HepG2 (cell line): Measurements from ENCODE around the gene ZNF384. TPM values are rescaled to one million over a fixed set of nuclear protein-coding genes. Genes with fewer than 3 reads are reported as not detected.
A peak's percentile ranks its signal among the peaks of the same experiment; 100 is the strongest.

Experiments used
- ATAC-seq: fragments of 200-7000 bp; cut with Tn5 transposase; 3 replicates; pipeline ENCODE4 v1.9.1; 2020; ENCODE audit warnings: mild to moderate bottlenecking, moderate library complexity
- BruUV-seq: library from RNA; stranded (reverse); fragments of 400-500 nt; replicated peaks from 2 replicates; lab custom pipeline; 2021; lab: Mats Ljungman, UMichigan
- CTCF ChIA-PET: fragments of 300-600 bp; formaldehyde crosslinking; extraction: SDS; loops from one replicate; lab custom pipeline; 2021; ENCODE audit warnings: low total read pairs, inconsistent platforms, low intra/inter-chr PET ratio; lab: Yijun Ruan, JAX
- POLR2A ChIA-PET: fragments of 350-600 bp; sonication (Branson Sonifier 250); formaldehyde crosslinking; loops from one replicate; lab custom pipeline; 2020; ENCODE audit warnings: antibody characterized with exemption, inconsistent platforms; lab: Yijun Ruan, JAX
- DNase-seq: peaks from one replicate; pipeline ENCODE4 v3.0.0-alpha.2; 2015; ENCODE audit warnings: low spot score
- FAIRE-seq: peaks from 3 replicates; lab custom pipeline; 2011; peaks lifted over from hg19 to GRCh38; lab: Jason Lieb, UNC
- H2AFZ ChIP-seq: one replicate; pipeline ENCODE4 v1.6.1; 2011; ENCODE audit warnings: low read length, inconsistent platforms
- H3K27ac ChIP-seq: fragments of 300-600 bp; 3 replicates; pipeline ENCODE4 v1.8.0; 2011; ENCODE audit warnings: mixed run types, mild to moderate bottlenecking, mixed read lengths, low read length, inconsistent platforms; ENCODE audit not compliant: insufficient read depth; ENCODE audit errors: extremely low read length
- H3K27me3 ChIP-seq, 2 experiments: fragments of 200-600 bp in 1 of 2; 2 replicates in 1 of 2; 3 replicates in 1 of 2; pipeline versions ENCODE4 v1.6.0 to v1.8.0; 2011; ENCODE audit warnings: low read length in 2 of 2, mild to moderate bottlenecking in 2 of 2, moderate library complexity in 2 of 2, inconsistent platforms in 1 of 2; ENCODE audit not compliant: insufficient read depth in 2 of 2, control insufficient read depth in 1 of 2
- H3K36me3 ChIP-seq, 2 experiments: fragments of 200-600 bp in 1 of 2; replicated peaks in 1 of 2; 2 replicates in 1 of 2; 3 replicates in 1 of 2; pipeline versions ENCODE4 v1.5.1 to v1.8.0; 2011; ENCODE audit warnings: low read length in 2 of 2, inconsistent platforms in 1 of 2; ENCODE audit not compliant: insufficient read depth in 2 of 2, control insufficient read depth in 1 of 2
- H3K4me1 ChIP-seq: 2 replicates; pipeline ENCODE4 v1.5.1; 2012; ENCODE audit warnings: low read length, inconsistent platforms; ENCODE audit not compliant: insufficient read depth
- H3K4me2 ChIP-seq: 2 replicates; pipeline ENCODE4 v1.6.0; 2011; ENCODE audit warnings: low read depth, low read length, inconsistent platforms
- H3K4me3 ChIP-seq, 3 experiments: fragments of 200-600 bp in 1 of 3; sonication (generic), shearing (Covaris generic) in 1 of 3; replicated peaks in 1 of 3; 2 replicates each; pipeline ENCODE4 v1.5.1; 2011 to 2016; ENCODE audit warnings: low read length in 3 of 3, inconsistent platforms in 2 of 3, low read depth in 2 of 3, mild to moderate bottlenecking in 2 of 3, control low read depth in 1 of 3, mixed read lengths in 1 of 3; ENCODE audit not compliant: insufficient read depth in 1 of 3
- H3K79me2 ChIP-seq: one replicate; pipeline ENCODE4 v1.6.1; 2011; ENCODE audit warnings: low read length, inconsistent platforms; ENCODE audit not compliant: insufficient read depth
- H3K9ac ChIP-seq: 2 replicates; pipeline ENCODE4 v1.6.0; 2011; ENCODE audit warnings: mild to moderate bottlenecking, low read depth, low read length, inconsistent platforms; ENCODE audit not compliant: insufficient read depth
- H3K9me3 ChIP-seq: 2 replicates; pipeline ENCODE4 v1.5.1; 2012; ENCODE audit warnings: mild to moderate bottlenecking, low read length
- H4K20me1 ChIP-seq: 2 replicates; pipeline ENCODE4 v1.6.0; 2011; ENCODE audit warnings: inconsistent platforms, mild to moderate bottlenecking, low read length, moderate library complexity; ENCODE audit not compliant: insufficient read depth
- AGO2 ChIP-seq: fragments of 200-400 bp; formaldehyde crosslinking; optimal IDR thresholded peaks from 2 replicates; pipeline ENCODE3; 2017; ENCODE audit warnings: mild to moderate bottlenecking, low read depth, low read length, moderate library complexity
- RAD21 ChIP-seq: fragments of 450-650 bp; formaldehyde crosslinking; IDR thresholded peaks from 2 replicates; pipeline ENCODE4 v1.5.0; 2020; ENCODE audit warnings: mild to moderate bottlenecking
- REXO4 ChIP-seq: sonication (generic); formaldehyde crosslinking; IDR thresholded peaks from 2 replicates; pipeline ENCODE4 v1.8.0; 2022; ENCODE audit warnings: missing genetic modification reagents, mild to moderate bottlenecking, borderline replicate concordance
- SMC3 ChIP-seq: IDR thresholded peaks from 2 replicates; pipeline ENCODE4 v1.6.1; 2011; ENCODE audit warnings: low read length, improper control_type of control experiment
- TFE3 ChIP-seq: IDR thresholded peaks from 2 replicates; pipeline ENCODE4 v1.6.1; 2016
- ZNF260 ChIP-seq: sonication (generic); formaldehyde crosslinking; IDR thresholded peaks from 2 replicates; pipeline ENCODE4 v1.4.0; 2020; ENCODE audit warnings: missing genetic modification reagents, low read depth, mild to moderate bottlenecking, borderline replicate concordance
- WGBS: methylation state at CpG from one replicate; pipeline ENCODE4 v1.1.6; 2017; ENCODE audit warnings: low lambda C conversion rate; 5-methylcytosine and 5-hydroxymethylcytosine counted together
- in situ Hi-C: cut with HindIII; loops from 2 replicates; pipeline ENCODE4 v1.10.0; 2017; ENCODE audit warnings: low pct_unique_long_range_greater_than_20kb; ENCODE audit not compliant: extremely low pct_ligation_motif_present
- intact Hi-C: fragments of 100-400 bp; cut with micrococcal nuclease; formaldehyde crosslinking; loops from one replicate; pipeline ENCODE4 v1.10.0; 2022; ENCODE audit not compliant: unreplicated experiment
- polyA plus RNA-seq, 8 experiments: library from polyadenylated mRNA; depleted of rRNA in 3 of 8; stranded (reverse) in 7 of 8; unstranded in 1 of 8; fragments of >200 nt; fragmentation: Illumina TruSeq in 4 of 8; extraction: Trizol in 4 of 8; gene quantifications; 2 replicates each; pipeline versions ENCODE4 v1.2.1 to v1.2.3, GENCODE V29; 2011 to 2016; ENCODE audit warnings: low read depth in 4 of 8, missing spikeins in 1 of 8, mixed read lengths in 1 of 8; ENCODE audit not compliant: insufficient read depth in 1 of 8
- total RNA-seq, 5 experiments: library from RNA; depleted of rRNA; stranded (reverse); fragments of >200 nt; fragmentation: Illumina TruSeq; extraction: Trizol; gene quantifications; 2 replicates each; pipeline ENCODE4 v1.2.3, GENCODE V29; 2016; ENCODE audit warnings: low read depth in 1 of 5
- TF ChIP-seq, protein P1 (sequence below): IDR thresholded peaks from 2 replicates; pipeline ENCODE4 v1.6.1; 2016; ENCODE audit warnings: missing compliant biosample characterization, missing genetic modification reagents, borderline replicate concordance
- TF ChIP-seq, protein P2 (sequence below): sonication (generic); formaldehyde crosslinking; IDR thresholded peaks from 2 replicates; pipeline ENCODE4 v1.5.0; 2020; ENCODE audit warnings: mild to moderate bottlenecking, missing genetic modification reagents, moderate library complexity

ZNF384 gene
- total and polyA plus RNA-seq, 2 of the 13 experiments (the other 11 are each of a cell fraction or from before 2014, with no cell fraction given): 23.6 to 55.3 TPM

- no peak for TF ChIP-seq TFE3 (CRISPR knock-in tag)
- TF ChIP-seq, protein P1, sequence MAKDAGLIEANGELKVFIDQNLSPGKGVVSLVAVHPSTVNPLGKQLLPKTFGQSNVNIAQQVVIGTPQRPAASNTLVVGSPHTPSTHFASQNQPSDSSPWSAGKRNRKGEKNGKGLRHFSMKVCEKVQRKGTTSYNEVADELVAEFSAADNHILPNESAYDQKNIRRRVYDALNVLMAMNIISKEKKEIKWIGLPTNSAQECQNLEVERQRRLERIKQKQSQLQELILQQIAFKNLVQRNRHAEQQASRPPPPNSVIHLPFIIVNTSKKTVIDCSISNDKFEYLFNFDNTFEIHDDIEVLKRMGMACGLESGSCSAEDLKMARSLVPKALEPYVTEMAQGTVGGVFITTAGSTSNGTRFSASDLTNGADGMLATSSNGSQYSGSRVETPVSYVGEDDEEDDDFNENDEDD: no peak
- TF ChIP-seq, all 625 proteins: peak for 0
Observed at GRCh38 chr12:6672143-6672542, 17.0 kb downstream of the ZNF384 start (continued).

DNA sequence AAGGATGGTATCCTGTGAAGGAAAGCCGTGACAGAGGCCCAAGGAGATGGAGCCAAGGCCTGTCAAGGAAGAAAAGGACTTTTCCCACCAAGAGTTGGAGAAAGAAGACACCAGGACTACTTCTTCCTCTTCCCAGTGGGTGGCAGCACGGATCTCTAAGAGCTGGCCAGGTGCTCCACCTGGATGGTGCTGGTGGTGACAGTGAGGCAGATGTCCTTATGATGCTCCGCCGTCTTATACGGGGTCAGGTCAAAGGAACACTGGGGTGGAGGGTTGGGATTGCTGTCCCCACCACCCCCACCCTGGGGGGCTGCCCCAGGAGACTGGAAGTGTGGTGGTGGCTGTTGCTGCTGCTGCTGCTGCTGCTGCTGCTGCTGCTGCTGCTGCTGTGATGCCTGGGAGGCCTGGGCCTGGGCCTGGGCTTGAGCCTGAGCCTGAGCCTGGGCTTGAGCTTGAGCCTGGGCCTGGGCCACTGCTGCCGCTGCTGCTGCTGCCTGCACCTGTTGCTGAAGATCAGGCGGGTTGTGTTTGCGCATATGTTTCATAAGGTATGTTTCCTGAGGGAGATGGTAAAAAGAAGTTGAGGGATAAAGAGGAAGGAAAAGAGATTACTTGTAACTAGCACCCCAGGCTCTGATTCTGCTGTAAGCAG lies 21.5 kb downstream of the ZNF384 start:
- Histone ChIP-seq H3K4me2 (no peak overlapping the region), H3K79me2 (no peaks in the 10 kb centered on the region), H3K9ac (no peak overlapping the region), H3K4me3 (no peak overlapping the region), H3K36me3 (peaks cover 20 to 58% of the 10 kb centered on the region in 2 experiments), H4K20me1 (no peaks in the 10 kb centered on the region), H3K4me1 (peaks cover 7% of the 10 kb centered on the region), H2AFZ (no peak overlapping the region), H3K27me3 (no peaks in the 10 kb centered on the region; a peak in 1 of 5 replicates), H3K27ac (no peak overlapping the region), H3K9me3 (no peaks in the 10 kb centered on the region)
- in situ Hi-C loops: no loop called here
- no peak for DNase-seq
- TF ChIP-seq ZNF260 (CRISPR knock-in tag): no peak
- TF ChIP-seq AGO2: peak; percentile 37
- TF ChIP-seq SMC3: peak; percentile 41
- peak; percentile 25; the same call in 1 of the 2 replicates for TF ChIP-seq RAD21 (CRISPR knock-in tag)
- TF ChIP-seq, protein P2, sequence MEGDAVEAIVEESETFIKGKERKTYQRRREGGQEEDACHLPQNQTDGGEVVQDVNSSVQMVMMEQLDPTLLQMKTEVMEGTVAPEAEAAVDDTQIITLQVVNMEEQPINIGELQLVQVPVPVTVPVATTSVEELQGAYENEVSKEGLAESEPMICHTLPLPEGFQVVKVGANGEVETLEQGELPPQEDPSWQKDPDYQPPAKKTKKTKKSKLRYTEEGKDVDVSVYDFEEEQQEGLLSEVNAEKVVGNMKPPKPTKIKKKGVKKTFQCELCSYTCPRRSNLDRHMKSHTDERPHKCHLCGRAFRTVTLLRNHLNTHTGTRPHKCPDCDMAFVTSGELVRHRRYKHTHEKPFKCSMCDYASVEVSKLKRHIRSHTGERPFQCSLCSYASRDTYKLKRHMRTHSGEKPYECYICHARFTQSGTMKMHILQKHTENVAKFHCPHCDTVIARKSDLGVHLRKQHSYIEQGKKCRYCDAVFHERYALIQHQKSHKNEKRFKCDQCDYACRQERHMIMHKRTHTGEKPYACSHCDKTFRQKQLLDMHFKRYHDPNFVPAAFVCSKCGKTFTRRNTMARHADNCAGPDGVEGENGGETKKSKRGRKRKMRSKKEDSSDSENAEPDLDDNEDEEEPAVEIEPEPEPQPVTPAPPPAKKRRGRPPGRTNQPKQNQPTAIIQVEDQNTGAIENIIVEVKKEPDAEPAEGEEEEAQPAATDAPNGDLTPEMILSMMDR (CRISPR knock-in tag): peak; percentile 47
- no peak for TF ChIP-seq REXO4
- intact Hi-C loops: no loop called here
- ChIA-PET POLR2A (interaction anchor here (1.0 kb wide), 1 partner anchor 22 kb away, joined by 3 read pairs; the partner anchor contains the start of gene ZNF384), CTCF (interaction anchor here (1.3 to 1.9 kb wide), 2 partner anchors 31 to 158 kb away, joined by 5 to 7 read pairs; no protein-coding TSS in a partner anchor)
- peak; percentile 14; the same call in 1 of the 3 replicates for ATAC-seq
- BruUV-seq: no TSS peak
- 87% methylated on average over 7 of the region's 8 CpGs for WGBS
- FAIRE-seq: peak; percentile 39
